ENCODE measurements around the gene SAPCD1.

Gene SAPCD1

GRCh38 chr6:31762356-31762755 lies at the start of gene SAPCD1:
TSS of gene SAPCD1 (plus strand) at chr6:31762656. CDS start at chr6:31763055, 399 bp downstream.
- DNase-seq = no peak

- no peak for DNase-seq
Observed at GRCh38 chr6:31713465-31713864, 49.0 kb upstream of the SAPCD1 start.

DNA sequence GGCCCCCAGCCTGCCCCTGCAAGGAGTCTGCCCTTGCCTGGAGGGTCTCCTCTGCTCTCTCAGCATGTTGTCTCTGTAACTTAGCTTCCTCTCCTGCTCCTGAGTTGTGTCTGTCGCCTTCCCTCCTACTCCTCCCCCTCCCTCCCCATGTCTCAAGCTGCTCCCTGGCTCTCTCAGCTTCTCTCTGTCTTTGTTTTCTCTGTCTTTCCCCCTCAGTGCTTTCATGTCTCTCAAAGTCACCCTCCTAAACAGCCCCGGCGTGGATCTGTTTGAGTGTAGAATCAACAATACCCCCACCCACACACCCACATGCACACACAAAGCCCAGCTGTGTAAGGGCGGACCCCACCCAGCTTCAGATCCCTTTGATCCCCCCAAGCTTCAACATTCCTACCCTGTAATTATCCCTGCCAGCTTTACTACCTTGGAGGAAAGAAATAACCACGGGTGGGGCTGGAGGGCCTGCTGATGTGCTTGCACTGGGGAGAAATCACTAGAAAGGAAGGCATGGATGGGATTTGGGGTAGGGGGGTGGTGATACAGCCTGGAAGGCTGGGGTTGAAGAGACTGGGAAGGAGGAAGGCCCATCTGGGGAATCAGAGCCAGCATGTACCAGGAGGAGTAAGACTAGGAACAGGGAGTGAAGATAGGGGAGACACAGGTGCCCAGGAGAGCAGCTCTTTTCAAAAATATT lies 48.3 kb upstream of the SAPCD1 start:
- peak in 1 of 3 donors; percentile 19 for DNase-seq

- no peak for DNase-seq
Observed at GRCh38 chr6:31715022-31715958, 47.2 kb upstream of the SAPCD1 start, which contains the start of gene LY6G6D. TSS of gene LY6G6D (plus strand) at chr6:31715348. CDS start at chr6:31715356, 8 bp downstream.

DNA sequence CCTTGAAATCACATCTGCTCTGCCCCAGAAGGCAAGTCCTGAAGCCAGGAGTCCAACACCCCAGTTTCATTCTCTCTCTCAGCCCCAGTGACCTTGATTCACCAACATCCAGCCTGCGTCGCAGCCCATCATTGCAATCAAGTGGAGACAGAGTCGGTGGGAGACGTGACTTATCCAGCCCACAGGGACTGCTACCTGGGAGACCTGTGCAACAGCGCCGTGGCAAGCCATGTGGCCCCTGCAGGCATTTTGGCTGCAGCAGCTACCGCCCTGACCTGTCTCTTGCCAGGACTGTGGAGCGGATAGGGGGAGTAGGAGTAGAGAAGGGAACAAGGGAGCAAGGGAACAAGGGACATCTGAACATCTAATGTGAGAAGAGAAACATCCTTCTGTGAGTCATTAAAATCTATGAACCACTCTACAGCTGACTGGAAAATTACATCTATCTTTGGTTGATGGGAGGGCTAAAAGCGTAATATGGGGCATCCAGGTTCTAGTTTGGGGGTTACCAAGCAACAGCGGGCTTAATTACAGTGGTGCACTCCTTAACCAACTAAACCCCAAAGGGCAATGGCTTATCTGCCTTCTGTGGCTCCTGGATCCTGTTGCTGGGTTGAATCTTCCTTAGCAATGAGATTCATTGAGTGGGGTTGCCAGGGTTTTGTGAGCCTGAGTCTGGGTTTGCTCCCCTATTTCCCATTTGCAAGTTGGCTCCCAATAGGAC lies 44.8 kb upstream of the SAPCD1 start:
- DNase-seq = no peak

DNA sequence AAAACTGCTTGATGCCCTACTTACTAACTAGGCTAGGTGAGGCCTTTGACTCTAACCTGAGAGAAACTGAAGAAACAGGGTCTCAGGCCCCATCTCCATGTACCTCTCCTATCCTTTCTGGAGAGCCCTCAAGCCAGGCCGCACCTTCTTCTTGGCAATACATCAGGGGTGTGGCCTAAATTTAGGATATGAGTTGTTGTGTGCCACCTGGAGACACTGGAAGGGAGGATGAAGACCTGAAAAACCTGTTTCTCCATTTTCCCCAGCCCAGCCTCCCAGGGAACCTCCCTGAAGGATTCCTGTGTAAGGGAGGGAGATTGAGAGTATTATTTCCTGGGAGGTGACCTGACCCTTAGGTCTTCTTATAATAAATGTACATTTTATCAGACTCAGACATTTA lies 44.2 kb upstream of the SAPCD1 start:
- DNase-seq = no peak

GRCh38 chr6:31719001-31719400 lies 43.5 kb upstream of the SAPCD1 start:
- DNase-seq = no peak

DNA sequence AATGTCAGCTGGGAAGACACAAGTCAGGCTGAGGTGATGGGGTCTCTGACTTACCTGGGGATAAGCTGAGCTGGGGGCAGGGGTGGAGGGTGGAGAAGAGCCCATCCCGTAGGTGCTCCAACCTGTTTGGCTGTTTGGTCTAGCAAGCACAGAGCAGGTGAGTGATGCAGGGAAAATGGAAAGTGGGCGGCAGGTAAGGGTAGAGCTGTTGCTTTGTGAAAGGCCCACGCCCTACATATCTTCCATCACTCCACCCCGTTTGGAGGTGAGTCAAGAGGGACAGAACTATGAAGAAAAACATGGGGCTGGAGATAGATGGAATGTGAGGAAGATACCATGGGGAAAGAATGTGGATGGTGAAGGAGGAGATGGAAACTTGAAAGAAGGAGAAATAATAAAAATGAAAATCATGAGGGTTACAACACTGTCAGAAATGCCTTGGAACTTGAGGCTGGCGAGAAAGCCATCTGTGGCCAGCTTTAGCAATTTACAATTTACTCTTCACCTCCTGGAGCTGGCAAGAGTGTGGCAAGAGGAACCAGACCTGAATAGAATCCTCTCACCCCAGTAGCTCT lies 42.2 kb upstream of the SAPCD1 start:
- no peak for DNase-seq

DNA sequence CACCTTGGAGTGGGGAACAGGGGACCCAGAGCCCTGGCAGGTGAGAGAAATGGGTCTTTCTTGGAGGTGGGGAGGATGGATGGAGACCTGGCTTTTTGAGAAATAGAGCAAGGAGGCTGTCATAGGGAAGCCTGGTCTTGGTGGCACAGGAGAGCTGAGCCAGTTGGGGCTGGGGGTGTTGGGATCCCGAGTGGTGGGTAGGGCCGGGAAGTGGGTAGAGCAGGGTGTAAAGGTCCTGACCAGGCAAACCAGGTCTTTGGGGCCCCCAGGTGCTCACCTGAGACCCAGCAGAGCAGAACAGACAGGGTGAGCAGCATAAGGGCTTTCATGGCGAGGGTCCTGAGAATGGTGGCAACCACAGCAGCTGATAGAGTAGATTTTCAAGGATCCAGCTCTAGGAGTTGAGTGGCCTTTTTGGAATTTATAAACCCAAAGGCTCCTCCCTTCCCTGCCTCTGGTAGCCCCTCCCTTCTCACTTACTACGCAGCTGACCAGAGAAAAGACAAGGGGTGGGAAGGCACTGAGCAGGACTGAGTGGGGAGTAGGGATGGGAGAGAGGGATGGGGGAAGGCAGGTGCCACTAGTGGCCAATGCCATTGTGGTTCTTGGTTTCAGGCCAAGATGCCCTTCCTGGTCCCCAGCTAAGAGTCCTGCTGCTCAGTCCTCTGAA lies 41.0 kb upstream of the SAPCD1 start, which contains the start of gene LY6G6C:
TSS of gene LY6G6C (minus strand) at position 396 of the 670 bp plus-strand sequence. CDS start at position 329, 67 bp downstream.
- no peak for DNase-seq

DNA sequence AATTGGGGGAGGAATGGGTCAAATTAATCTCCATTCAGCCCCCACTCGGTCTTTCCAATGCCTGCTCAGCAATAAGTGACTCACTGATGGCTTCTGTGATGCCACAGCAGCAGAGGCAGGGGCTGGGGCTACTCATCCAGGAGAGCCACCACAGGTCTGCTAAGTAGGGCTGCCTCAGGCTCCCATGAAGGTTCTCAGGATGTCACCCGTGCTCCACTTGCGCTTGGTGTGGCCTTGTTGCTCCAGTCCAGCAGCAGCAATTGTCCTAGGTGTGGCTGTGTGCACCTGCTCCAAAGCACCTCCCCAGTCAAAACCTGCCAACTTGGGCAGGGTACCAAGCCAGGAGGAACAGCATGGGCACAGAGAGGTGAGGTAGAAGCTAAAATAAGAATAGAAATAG lies 40.3 kb upstream of the SAPCD1 start:
- no peak for DNase-seq

DNA sequence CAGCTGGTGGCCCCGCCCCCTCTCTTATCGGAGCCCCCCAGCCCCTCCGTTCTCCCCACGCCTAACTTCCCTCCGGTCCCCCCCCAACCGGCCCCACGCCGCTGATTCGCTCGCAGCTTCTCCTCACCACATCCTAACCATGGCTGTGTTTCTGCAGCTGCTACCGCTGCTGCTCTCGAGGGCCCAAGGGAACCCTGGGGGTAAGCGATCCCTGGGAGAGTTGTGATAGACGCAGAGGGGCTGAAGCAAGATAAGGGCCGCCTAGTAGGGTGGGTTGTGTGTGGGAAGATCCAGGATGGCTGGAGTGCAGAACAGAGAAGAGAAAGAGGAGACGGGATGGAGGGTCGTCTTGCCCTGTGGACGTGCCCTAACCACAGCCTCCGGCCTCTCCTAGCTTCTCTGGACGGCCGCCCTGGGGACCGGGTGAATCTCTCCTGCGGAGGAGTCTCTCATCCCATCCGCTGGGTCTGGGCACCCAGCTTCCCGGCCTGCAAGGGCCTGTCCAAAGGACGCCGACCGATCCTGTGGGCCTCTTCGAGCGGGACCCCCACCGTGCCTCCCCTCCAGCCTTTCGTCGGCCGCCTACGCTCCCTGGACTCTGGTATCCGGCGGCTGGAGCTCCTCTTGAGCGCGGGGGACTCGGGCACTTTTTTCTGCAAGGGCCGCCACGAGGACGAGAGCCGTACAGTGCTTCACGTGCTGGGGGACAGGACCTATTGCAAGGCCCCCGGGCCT lies 39.0 kb upstream of the SAPCD1 start, which contains the start of gene MPIG6B:
TSS of gene MPIG6B (plus strand) at position 129 of the 735 bp plus-strand sequence. CDS start at position 140, 11 bp downstream.
- no peak for DNase-seq

GRCh38 chr6:31723980-31724691 lies 38.3 kb upstream of the SAPCD1 start:
- DNase-seq = no peak

- DNase-seq = peak; percentile 87 to 94 (median 92)
Observed at GRCh38 chr6:31725502-31726350, 36.7 kb upstream of the SAPCD1 start.

DNA sequence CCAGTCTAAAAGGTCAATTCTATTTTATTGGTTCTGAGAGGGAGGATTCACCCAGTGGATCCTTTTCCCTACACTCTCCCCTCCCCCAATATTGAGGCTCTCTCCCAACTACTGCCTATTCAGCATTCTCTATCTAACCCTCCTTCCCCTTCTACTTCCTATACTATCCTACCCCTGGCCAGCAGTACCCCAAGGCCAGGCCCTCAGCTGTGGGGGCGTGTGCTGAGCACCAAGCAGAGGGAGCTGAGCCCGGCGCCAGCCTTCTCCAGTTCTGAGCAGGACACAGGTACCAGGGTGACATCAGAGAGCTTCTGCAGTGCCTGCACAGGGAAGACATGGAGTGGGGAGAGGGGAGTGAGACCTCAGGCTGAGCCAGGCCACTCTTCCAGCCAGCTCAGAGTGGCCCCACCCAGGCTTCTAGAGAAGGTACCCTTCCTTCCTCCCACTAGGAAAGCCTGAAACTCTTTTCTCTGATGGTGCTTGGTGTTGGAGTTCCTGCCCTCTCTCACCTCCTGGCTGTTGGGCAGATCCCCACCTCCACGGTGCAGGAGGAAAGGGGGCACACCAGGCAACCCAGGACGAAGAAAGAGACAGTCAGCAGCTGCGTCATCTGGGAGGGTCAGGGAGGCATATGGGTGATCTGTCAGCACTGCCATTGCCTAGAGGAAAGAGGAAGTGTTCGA lies 35.3 kb upstream of the SAPCD1 start:
- peak; percentile 89 to 93 (median 91) for DNase-seq

DNA sequence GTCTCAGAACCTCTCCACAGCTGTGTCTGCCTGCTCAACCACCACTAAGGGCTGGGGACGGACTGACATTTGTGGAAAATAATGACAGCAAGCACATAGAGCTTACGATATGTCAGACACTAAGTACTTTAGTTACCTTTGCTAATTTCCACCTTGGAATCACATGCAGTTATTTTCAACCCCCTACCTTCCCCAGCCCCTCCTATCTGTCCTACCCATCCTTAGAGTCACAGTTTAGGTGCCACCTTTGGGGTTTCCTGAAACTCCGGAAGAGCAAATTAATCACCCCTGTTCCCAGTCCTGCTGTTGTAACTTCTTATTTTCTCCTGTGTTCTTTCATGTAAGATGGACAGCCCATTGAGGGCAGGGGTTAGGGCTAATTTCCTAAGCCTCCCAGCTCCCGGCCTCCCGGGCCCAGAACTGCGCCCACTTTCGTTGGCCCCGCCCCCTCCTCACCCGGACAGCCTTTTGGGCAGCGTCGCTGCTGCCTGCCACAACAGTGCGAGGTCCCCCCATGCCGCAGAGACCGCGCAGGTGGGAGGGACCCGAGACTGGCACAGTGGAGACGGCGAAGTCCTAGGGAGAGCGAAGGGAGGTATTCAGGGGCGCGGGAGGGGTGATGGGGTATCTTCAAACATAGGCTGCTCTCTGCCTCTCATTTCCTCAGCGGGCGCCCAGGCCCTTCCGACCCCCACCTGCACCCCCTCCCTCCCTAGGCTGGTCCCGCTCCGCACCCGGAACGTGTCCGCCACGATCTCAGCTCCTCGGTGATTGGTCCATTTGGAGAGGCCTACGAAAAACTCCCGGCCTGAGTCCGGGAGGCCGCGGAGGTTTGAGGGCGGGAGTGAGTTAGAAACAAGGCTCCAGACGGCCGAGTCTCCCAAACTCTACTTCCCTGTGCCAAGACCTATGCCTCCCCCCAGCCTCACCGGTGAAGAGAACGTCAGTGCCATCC lies 34.5 kb upstream of the SAPCD1 start:
- peak in 1 of 3 donors; percentile 39 for DNase-seq

DNA sequence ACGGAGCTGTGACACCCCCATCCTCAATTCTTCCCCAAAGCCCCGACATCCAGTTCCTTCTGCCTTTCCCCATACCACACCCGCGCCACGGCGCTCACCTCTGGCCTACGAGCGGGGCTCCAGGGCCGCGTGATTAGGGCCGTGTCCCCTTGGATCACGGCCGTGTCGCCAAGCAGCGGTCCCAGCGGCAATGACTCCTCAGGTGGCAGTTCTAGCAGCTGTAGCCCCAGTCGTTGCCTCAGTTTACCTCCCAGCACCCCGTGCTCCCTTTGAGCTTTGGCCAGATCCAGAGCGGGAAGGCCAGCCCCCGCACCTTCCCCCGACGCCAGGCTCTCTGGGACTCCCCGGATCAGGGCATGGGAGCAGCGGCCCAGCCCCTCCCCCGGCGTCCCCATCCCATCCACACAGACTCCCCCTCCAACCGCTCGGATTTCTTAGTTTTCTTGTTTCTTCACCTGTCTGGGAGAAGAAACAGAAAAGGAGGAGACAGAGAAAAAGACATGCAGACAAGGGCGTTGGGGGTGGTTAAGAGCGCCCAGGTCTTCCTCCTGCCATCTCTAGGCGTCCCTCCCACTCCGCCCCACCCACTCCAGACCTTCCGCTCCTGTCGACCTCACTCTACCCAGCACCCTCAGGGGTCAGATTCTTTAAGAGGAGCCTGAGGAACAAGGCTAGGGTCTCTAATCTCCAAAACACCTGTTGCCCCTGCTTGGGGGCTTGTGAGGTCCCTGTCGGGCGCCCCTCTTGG lies 33.5 kb upstream of the SAPCD1 start, which contains the start of gene DDAH2:
TSS of gene DDAH2 (minus strand) at position 533 of the 748 bp plus-strand sequence. CDS start at position 395, 138 bp downstream.
- DNase-seq = no peak

- peak; percentile 87 to 94 (median 91) for DNase-seq
Observed at GRCh38 chr6:31729515-31729978, 32.9 kb upstream of the SAPCD1 start.
